GM18909 (cell line): ENCODE measurements around the gene MILR1.
"Not testable (repeated sequence)": the region's sequence is repeated elsewhere in the genome, so short reads cannot be mapped to it uniquely, and the experiment has no call there.

Experiments used
- ATAC-seq: cut with Tn5 transposase; IDR thresholded peaks from one replicate; pipeline ENCODE4 v1.9.1; 2021; ENCODE audit warnings: mild to moderate bottlenecking; ENCODE audit not compliant: unreplicated experiment, poor library complexity

Gene MILR1

GRCh38 chr17:64426596-64426995, 22.3 kb upstream of the MILR1 start:
- ATAC-seq: no peak

DNA sequence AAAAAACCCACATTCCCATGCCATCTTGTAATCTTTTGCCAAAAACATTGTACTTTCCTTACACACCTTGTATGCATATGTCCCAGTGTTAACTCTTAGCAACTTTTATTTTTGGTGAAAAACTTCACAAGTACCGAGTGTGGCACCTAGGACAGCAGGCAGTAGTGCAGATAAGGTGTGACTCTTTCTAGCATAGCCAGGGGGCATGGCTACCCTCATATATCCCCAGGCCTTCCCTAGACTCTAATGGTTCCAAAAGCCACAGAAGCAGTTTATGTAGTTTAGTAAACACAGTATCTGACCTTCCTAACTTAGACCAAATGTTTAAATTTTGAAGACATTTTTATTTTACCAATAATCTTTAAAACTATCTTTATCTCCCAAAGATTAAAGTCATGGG, 20.5 kb upstream of the MILR1 start:
- ATAC-seq: no peak

DNA sequence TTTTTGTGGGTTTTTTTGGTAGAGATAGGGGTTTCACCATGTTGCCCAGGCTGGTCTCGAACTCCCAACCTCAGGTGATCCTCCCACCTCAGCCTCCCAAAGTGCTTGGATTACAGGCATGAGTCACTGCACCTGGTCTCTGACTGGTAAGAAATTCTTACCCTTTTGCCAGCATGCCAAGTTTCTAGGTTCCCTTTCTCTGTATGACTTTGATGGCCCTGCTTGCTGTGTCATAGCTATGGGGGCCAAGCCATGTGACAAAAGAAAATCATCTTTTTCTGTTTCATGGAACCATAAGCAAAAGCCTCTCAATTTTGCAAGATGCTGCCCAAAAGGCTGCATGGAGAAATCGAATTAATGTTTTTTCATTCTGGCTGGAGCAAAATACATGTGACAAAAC, 18.9 kb upstream of the MILR1 start:
- ATAC-seq: not testable (repeated sequence)

DNA sequence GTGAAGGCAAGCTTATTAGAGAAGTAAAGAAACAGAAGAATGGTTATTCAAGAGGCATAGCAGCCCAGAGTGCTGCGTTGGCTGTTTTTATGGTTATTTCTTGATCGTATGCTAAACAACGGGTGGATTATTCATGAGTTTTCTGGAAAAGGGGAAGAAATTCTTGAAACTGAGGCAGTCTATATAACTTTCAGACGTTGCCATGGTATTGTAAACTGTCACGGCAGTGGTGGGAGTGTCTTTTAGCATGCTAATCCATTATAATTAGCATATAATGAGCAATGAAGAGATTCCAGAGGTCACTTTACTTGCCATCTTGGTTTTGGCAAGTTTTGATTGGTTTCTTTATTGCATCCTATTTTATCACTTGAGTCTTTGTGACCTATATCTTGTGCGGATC, 17.4 kb upstream of the MILR1 start:
- no peak for ATAC-seq

GRCh38 chr17:64437944-64438525, 10.9 kb upstream of the MILR1 start:
- ATAC-seq: no peak

DNA sequence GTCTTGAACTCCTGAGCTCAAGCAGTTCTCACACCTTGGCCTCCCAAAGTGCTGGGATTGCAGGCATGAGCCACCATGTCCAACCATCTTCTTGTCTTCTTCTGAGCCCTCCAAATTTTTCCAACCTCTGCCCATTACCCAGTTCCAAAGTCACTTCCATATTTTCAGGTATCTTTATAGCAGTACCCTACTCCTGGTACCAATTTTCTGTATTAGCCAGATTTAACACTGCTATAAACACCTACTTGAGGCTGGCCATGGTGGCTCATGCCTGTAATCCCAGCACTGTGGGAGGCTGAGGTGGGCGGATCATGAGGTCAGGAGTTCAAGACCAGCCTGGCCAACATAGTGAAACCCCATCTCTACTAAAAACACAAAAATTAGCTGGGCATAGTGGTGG, 9.4 kb upstream of the MILR1 start:
- ATAC-seq: not testable (repeated sequence)

DNA sequence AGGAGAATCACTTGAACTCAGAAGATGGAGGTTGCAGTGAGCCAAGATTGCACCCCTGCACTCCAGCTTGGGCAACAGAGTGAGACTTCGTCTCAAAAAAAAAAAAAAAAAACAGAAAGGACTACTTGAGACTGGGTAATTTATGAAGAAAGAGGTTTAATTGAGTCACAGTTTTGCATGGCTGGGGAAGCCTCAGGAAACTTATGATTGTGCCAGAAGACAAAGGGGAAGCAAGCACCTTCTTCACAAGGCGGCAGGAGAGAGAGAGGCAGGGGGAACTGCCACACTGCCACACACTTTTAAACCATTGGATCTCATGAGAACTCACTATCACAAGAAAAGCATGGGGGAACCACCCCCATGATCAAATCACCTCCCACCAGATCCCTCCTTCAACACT, 9.0 kb upstream of the MILR1 start:
- no peak for ATAC-seq

DNA sequence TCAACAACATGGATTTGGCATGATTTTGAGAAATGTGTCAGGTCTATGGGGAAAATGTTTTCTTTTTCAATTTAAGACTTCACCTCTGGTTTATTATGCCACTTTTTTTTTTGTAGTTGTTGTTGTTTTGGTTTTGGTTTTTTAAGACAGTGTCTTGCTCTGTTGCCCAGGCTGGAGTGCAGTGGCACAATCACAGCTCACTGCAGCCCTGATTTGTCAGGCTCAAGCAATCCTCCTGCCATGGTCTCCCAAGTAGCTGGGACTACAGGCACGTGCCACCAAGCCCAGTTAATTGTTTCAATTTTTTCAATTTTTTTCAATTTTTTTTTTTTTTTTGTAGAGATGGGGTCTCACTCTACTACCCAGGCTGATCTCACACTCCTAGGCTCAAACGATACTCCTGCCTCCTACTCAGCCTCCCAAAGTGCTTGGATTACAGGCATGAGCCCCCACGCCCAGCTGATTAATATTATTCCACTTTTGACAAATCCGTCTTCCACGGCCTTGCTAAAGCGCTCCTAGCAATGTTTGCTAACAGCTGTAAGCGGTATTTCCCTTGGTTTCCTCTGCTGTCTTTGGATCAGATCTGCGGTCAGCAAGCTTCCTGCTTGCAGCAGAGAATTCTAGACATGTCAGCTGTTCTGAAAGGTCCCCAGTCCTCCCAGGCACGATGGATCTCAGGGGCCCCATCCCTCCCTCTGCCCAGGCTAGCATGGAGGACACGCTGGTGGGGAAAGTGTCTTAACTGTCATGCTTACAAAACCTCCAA, 7.0 kb upstream of the MILR1 start:
- ATAC-seq: no peak

GRCh38 chr17:64442541-64442971, 6.4 kb upstream of the MILR1 start:
- no peak for ATAC-seq

DNA sequence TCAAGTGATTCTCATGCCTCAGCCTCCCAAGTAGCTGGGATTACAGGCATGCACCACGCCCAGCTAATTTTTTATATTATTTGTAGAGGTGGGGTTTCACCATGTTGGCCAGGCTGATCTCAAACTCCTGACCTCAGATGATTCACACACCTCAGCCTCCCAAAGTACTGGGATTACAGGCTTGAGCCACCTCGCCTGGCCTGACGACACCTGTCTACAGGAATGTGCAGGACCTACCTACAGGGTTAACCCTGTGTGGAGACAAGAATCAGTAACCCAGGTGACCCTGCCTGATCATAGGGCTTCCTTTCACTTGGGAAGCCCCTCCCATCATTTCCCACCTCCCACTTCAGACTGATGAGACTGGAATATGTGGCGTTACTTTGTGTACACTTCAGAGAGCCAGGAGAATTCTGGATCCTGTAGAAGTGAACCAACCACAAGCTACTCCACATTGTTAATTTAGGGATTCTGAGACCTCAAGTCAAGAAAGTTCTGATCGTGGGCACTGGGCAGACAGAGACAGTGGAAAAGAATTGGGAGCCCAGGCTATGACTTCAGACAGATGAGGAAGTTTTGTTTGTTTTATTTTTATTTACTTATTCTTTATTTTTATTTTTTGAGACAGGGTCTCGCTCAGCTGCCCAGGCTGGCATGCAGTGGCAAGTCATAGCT, 5.7 kb upstream of the MILR1 start:
- ATAC-seq: no peak

GRCh38 chr17:64447526-64447925, 1.4 kb upstream of the MILR1 start:
- no peak for ATAC-seq

DNA sequence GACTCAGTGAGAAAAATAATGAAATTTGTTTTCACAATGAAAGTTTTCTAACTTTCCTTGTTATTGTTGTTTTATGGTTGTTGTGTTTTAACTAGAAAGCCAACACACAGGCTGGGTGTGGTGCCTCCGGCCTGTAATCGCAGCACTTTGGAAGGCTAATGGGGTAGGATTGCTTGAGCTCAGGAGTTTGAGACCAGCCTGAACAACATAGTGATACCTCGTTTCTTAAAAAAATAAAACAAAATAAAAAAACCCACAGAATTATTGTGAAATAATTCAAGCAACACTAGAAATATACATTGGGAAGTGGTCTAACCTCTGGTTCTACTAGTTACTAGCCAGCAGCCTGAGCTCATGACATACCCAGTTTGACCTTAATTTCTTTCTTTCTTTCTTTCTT, 630 bp downstream of the MILR1 start:
- no peak for ATAC-seq

DNA sequence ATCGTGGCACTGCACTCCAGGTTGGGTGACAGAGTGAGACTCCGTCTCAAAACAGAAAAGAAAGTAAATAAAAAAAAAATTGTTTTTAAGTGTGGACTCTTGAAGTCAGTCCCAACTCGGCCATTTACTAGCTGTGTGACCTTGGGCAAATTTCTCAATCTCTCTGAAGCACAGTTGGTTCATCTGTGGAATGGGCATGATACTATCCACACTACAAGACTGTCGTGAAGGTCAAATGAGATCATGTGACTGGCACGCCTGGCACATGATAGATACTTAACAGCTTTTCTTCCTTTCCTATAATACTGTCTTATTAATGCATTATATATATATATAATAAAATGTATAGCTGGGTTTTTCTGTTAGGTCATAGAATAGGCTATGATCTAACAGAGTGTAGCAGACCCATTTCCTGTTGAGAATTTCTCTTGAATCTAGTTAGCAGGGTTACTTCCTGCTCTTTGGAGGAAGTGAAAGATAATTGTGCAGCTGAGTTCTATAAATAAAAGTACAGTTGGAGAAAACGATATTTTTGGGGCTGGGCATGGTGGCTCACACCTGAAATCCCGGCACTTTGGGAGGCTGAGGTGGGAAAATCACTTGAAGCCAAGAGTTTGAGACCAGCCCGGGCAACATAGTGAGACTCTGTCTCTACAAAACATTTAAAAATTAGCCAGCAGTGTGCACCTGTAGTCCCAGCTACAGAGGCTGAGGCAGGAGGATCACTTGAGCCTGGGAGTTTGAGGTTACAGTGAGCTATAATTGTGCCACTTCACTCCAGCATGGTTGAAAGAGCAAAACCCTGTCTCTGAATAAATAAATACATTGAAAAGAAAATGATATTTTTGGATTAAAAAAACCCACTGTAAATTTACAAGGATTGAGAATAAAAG, 7.3 kb downstream of the MILR1 start:
- no peak for ATAC-seq

DNA sequence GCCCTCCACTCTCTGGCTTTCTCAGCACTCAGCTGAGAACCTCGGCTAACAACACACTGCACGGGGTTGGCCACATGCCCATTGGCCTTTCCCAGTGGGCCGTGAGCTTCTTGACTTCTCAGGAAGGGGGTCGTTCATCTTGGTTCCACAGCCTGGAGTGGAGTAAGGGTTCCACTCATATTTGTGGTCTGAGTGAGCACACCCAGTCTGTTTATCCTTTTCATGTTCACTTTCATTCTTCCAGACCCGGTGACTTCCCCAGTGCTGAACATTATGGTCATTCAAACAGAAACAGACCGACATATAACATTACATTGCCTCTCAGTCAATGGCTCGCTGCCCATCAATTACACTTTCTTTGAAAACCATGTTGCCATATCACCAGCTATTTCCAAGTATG, 8.2 kb downstream of the MILR1 start:
- ATAC-seq: no peak

DNA sequence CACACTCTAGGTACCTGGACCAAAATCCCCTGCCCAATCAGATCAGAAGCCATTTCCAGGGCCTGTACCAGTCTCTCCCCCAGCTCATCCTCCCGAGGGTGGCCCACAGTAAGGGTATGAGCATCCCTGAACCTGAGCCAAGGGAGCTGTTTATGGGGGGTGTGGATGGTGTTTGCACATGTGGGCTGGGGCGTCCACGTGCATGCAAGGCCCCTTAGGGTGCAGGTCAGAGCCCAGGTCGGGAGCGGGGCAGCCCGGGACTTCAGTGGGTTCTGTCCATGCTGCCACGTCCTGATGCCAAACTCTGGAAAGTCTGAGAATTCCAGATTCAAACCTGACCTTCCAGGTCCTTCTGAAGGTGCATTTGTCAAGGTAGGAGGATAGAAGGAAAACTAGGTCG, 9.8 kb downstream of the MILR1 start:
- ATAC-seq: no peak

DNA sequence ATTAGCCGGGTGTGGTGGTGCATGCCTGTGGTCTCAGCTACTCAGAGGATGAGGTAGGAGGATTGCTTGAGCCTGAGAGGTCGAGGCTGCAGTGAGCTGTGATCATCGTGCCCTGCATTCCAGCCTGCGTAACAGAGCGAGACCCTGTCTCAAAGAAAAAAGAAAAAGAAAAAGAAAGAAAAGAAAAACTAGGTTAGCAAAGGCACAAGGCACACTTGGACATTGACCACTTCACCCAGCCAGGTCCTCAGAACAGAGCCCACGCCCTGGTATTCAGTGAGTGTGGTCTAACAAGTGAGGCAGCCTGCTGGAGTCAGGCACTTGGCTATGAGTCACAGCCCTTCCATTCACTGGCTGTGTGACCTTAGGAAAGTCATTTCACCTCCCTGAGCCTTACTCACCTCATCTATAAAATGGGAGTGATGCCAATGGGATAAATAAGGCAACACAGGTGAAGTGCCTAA, 10.4 kb downstream of the MILR1 start:
- ATAC-seq: no peak

DNA sequence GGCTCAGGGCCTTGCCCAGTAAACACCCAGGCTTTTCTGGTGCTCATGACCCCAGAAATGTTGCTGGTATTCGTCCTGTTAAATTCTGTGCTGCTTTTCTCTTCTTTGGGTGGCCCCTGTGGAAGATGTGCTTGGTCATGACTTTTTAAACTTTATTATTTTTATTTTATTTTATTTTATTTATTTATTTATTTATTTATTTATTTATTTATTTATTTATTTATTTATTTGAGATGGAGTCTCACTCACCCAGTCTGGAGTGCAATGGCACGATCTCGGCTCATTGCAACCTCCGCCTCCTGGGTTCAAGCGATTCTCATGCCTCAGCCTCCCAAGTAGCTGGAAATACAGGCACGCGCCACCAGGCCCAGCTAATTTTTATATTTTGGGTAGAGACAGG, 10.9 kb downstream of the MILR1 start:
- not testable (repeated sequence) for ATAC-seq

GRCh38 chr17:64460955-64461354, 12.0 kb downstream of the MILR1 start:
- ATAC-seq: no peak

GRCh38 chr17:64461788-64462187, 12.9 kb downstream of the MILR1 start:
- ATAC-seq: no peak

DNA sequence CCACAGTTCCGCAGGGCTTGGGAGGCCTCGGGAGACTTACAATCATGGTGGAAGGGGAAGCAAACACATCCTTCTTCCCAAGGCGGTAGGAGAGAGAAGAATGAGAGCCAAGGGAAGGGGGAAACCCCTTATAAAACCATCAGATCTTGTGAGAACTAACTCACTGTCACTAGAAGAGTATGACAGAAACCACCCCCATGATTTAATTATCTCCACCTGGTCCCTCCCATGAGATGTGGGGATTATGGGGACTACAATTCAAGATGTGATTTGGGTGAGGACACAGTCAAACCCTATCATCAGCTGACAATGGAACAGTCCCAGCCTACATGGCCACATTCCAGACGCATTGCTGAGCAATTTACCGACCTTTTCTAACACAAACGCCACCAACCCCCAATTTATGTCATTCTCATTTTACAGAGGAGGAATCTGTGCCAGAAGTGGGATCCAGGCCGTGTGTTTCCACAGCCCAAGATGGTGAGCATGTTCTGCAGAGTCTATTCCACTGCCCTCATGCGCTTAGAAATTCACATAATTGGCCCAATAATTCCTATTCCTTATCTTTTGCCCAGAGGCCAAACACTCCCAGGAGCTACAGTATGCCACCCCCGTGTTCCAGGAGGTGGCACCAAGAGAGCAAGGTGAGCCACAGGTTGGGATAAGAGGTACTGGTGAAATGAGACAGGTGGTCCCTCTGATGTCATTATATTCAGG, 17.3 kb downstream of the MILR1 start:
- ATAC-seq: no peak
